Subcutaneous adipose tissue (tissue), 4 donors: ENCODE results near the gene CPN2. TPM values are rescaled to one million over a fixed set of nuclear protein-coding genes. Genes with fewer than 3 reads are reported as not detected.

ENCODE experiments used
- CTCF ChIP-seq: fragments of 450-650 bp; IDR thresholded peaks from one replicate; pipeline ENCODE4 v1.5.1; 2016; ENCODE audit warnings: low read depth, mild to moderate bottlenecking, control low read depth, antibody characterized with exemption, moderate library complexity
- total RNA-seq, 4 donors: library from RNA; depleted of rRNA; stranded (reverse); fragments of >200 nt; gene quantifications; one replicate each; pipeline ENCODE4 v1.1.0, GENCODE V29; 2016

CPN2 gene
- total RNA-seq, 4 donors from 2014 or later, result 0.38 to 0.44 TPM; not detected in 2

DNA sequence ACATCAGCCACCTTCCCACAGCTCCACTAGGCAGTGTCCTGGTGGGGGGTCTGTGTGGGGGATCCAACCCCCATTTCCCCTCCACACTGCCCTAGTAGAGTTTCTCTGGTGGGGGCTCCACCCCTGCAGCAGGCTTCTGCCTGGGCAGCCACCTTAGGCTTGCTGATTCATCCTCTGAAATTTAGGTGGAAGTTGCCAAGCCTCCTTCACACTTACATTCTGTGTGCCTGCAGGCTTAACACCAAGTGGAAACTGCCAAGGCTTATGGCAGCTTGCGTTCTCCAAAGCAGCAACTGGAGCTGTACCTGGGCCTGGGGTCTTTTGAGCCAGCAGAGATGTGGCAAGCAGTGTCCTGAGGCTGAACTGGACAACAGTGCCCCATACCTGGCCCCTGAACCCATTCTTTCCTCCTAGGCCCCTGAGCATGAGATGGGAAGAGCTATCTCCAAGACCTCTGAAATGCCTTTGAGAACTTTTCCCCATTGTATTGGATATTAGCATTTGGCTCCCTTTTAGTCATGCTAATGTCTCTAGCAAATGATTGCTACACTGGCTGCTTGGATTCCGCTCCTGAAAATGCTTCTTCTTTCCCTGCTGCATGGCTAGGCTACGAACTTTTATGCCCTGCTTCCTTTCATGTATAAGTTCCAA, 32.5 kb downstream of the CPN2 start:
- TF ChIP-seq CTCF, result no peak

DNA sequence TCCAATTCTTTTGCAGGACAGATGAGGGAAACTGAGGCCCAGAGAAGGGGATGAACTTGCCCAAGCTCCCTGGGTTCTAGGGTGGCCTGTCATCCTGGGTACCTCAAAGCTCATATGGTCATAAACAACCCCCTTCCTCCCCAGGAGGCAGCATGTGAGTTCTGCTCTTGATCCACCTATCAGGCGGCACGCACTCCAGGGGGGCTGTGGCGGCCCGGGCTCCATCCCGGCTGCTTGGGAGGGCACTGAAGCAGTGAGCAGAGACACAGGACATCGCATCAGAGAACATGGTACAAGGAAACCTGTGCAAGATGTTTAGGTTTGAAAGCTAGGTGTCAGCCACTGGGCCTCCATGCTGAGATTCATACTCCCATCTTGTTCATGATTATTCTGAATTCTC, 34.2 kb downstream of the CPN2 start:
- no peak for TF ChIP-seq CTCF

GRCh38 chr3:194315965-194316361, 35.2 kb downstream of the CPN2 start:
- TF ChIP-seq CTCF, result no peak

- TF ChIP-seq CTCF, result no peak
These were observed 35.8 kb downstream of the CPN2 start for GRCh38 chr3:194315088-194315964.

DNA sequence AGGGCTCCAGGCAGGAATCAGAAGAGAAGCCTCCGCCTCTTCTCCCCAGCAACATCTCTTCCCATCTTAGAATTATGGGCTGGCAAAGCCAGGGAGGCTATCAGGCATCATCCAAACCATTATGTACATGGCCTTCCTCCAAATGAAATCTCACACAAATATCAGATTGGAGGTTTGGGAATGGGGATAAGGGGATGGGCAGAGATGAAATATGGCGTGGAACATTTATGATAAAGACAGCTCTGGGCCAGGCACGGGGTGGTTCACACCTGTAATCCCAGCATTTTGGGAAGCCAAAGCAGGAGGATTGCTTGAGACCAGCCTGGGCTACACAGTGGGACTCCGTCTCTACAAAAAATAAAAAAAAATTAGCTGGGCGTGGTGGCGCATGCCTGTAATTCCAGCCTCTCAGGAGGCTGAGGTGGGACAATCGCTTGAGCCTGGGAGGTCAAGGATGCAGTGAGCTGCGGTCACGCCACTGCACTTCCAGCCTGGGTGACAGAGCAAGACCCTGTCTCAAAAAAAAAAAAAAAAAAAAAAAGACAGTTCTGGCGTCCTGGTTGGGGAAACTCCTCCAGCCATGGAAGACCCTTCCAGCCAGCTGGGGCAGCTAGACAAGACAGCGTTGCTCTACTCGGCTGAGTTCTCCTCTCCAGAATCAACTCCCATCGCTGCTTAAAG, 36.6 kb downstream of the CPN2 start:
- TF ChIP-seq CTCF, result no peak

DNA sequence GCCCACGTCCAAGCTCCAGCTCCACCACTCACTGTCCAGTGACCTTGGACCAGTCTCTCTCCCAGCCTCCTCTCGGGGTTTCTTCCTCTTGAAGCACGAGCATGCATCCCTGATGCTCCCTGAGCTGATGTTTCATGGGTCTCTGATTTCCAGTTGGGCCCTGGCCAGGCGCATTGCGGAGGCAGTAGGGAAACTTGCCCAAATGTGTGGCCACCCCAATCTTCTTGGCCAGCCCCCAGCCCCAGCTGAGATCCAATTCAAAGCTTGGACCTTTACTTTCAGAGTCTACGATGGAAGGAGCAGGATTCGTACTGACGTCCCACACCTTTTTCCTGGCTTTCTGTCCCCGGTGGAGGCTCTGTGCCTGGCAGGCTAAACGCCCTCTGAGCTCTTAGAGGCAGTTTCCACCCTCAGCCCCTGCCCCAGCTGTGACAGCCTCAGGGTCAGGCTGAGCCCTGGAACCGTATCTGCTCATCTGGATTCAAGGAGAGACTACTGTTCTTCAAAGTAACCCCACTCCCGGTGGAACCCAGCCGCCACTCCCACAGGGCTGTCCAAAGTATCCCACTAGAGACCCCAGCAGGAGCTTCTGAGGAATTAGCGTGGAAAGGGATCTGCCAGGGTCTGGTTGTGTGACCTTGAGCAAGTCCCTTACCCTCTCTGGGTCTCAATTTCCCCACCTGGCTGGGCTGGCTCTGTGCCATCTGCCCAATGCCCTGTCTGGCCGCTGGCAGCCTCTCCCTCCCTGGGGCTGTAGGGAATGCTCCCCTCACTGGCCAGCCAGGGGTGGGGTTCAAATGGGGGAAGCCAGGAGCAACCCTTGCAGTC, 37.4 kb downstream of the CPN2 start:
- no peak for TF ChIP-seq CTCF
